Stimulated activated effector memory CD8-positive, alpha-beta T cell treated with anti-CD3 and anti-CD28 coated beads, Interleukin-12 subunit alpha, Interleukin-12 subunit beta, amount 100 ng/mL, for 72 hours (primary cell): ENCODE measurements around the gene RAB34.

Source experiments
- ATAC-seq: fragments of 150-1000 bp; cut with Tn5 transposase; 2 replicates; pipeline ENCODE4 v1.10.0; 2021
- DNase-seq, 2 donors: peaks; one replicate each; pipeline ENCODE4 v3.0.0; 2021 to 2022; ENCODE audit warnings: low spot score in 2 of 2
- H3K27ac Mint-ChIP-seq: one replicate; pipeline ENCODE4 v1.8.0; 2022; ENCODE audit warnings: mild to moderate bottlenecking, mixed read lengths
- H3K36me3 Mint-ChIP-seq: one replicate; pipeline ENCODE4 v1.8.0; 2022; ENCODE audit warnings: mild to moderate bottlenecking, mixed read lengths
- H3K4me1 Mint-ChIP-seq: one replicate; pipeline ENCODE4 v1.8.0; 2022; ENCODE audit warnings: mixed read lengths
- H3K4me3 Mint-ChIP-seq: one replicate; pipeline ENCODE4 v1.8.0; 2022; ENCODE audit warnings: mild to moderate bottlenecking, mixed read lengths
- H3K9me3 Mint-ChIP-seq: one replicate; pipeline ENCODE4 v1.8.0; 2022; ENCODE audit warnings: mixed read lengths

The RAB34 gene, protein sequence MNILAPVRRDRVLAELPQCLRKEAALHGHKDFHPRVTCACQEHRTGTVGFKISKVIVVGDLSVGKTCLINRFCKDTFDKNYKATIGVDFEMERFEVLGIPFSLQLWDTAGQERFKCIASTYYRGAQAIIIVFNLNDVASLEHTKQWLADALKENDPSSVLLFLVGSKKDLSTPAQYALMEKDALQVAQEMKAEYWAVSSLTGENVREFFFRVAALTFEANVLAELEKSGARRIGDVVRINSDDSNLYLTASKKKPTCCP

DNA sequence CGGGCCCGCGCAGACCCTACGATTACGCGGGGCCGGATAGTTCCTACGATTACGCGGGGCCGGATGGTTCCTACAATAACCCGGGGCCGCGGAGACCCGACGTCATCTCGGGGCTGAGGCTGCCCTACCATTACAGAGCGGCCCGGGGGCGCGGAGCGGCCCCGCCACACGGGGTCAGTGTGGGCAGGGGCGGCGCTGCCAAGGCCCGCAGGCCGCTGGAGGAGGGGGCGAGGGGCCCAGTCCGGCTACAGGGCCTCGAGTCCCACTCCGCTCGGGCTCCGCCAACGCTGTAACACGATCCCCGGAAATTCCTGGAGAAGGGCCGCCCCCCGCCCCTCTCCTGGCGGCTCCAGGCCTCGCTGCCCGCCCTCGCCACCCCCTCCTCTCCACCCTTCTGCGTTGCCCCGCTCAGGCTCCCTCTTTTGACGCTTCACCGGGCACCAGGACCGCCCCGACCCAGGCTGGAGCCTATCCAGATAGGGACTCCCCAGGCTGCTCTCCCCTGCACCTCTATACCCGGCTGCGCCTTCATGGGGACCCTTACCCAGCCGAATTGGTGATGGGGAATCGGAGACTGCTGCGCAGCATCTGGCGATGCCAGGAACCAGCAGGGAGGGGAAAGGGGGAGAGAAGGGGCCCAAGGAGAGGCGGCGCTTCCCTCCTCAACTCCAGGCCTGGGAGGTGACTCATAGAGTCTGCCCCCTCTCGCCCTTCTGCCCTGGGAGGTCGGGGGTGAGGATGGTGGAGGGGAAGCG lies at the start of gene RAB34:
TSS of gene RAB34 (minus strand) at position 291 of the 755 bp plus-strand sequence. CDS start 602 bp downstream, outside the sequence.
- no peak for ATAC-seq
- no peak within 1 kb of the TSS for H3K27ac Mint-ChIP-seq

DNA sequence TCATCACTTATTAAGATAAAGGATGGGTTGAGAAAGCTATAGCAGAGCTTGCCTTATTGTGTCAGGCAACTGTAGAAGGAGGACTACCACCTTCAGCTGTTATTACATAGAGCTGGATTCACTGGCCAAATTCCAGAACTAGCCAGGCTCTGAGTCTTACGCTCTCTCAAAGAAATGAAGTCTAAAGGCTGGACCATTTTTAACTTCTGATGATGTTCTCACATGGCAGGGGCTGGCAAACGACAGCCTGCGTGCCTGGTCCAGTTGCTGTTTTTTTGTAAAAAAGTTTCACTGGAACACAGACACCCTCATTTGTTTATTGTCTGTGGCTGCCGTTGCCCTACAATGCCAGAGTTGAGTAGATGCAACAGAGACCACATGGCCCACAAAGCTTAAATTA lies 47.4 kb upstream of the RAB34 start:
- H3K4me3 Mint-ChIP-seq, result no peak overlapping the region
- ATAC-seq (no peak), DNase-seq (no peak)
- H3K4me1 Mint-ChIP-seq, result peaks cover 25% of the 10 kb centered on the region
- H3K36me3 Mint-ChIP-seq, result peaks cover 78% of the 10 kb centered on the region
- H3K9me3 Mint-ChIP-seq, result no peaks in the 10 kb centered on the region
- peak overlapping the region; percentile 88 for H3K27ac Mint-ChIP-seq

More for the DNA sequence above, at the start of gene RAB34:
- peak within 1 kb of the TSS; percentile 99 for H3K4me3 Mint-ChIP-seq
- no peak for DNase-seq
- H3K9me3 Mint-ChIP-seq, result no peaks in the 10 kb centered on the region
- H3K36me3 Mint-ChIP-seq, result peaks cover 35% of the 10 kb centered on the region
- H3K4me1 Mint-ChIP-seq, result peaks cover 34% of the 10 kb centered on the region

DNA sequence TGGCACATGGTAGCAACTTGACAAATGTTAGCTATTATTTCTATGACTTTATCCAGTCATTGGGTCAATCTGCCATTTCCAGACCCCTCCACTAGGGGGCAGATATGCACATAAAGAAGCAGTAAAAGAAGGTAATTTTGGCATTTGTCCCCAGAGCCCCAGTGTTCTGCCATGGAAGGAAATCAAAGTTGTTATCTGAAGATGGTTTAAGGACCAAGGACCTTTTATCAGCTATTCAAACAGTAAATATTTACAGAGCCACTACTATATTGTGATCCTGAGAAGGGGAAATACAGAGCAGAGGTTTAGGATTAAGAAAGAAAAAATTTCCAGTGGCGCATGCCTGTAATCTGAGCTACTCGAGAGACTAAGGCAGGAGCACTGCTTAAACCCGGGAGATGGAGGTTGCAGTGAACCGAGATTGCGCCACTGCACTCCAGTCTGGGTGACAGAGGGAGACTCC lies 46.2 kb upstream of the RAB34 start:
- peak; percentile 43 for ATAC-seq
- H3K27ac Mint-ChIP-seq, result peak overlapping the region; percentile 76
- peaks cover 83% of the 10 kb centered on the region for H3K36me3 Mint-ChIP-seq
- peak overlapping the region; percentile 37 for H3K4me3 Mint-ChIP-seq
- peak; percentile 54 to 85 for DNase-seq
- H3K9me3 Mint-ChIP-seq, result no peaks in the 10 kb centered on the region
- peaks cover 18% of the 10 kb centered on the region for H3K4me1 Mint-ChIP-seq

GRCh38 chr17:28763137-28763799 lies 45.6 kb upstream of the RAB34 start:
- H3K4me3 Mint-ChIP-seq, result peak overlapping the region; percentile 37
- H3K9me3 Mint-ChIP-seq, result no peaks in the 10 kb centered on the region
- H3K27ac Mint-ChIP-seq, result peak overlapping the region; percentile 76
- H3K4me1 Mint-ChIP-seq, result peaks cover 18% of the 10 kb centered on the region
- DNase-seq, result peak in 1 of 2 donors; percentile 71
- H3K36me3 Mint-ChIP-seq, result peaks cover 83% of the 10 kb centered on the region
- ATAC-seq, result peak; percentile 91

GRCh38 chr17:28760601-28761562 lies 43.2 kb upstream of the RAB34 start:
- H3K4me3 Mint-ChIP-seq, result no peak overlapping the region
- no peak for ATAC-seq
- H3K36me3 Mint-ChIP-seq, result peaks cover 86% of the 10 kb centered on the region
- no peaks in the 10 kb centered on the region for H3K9me3 Mint-ChIP-seq
- DNase-seq, result no peak
- H3K27ac Mint-ChIP-seq, result peak overlapping the region; percentile 61
- H3K4me1 Mint-ChIP-seq, result peaks cover 18% of the 10 kb centered on the region

DNA sequence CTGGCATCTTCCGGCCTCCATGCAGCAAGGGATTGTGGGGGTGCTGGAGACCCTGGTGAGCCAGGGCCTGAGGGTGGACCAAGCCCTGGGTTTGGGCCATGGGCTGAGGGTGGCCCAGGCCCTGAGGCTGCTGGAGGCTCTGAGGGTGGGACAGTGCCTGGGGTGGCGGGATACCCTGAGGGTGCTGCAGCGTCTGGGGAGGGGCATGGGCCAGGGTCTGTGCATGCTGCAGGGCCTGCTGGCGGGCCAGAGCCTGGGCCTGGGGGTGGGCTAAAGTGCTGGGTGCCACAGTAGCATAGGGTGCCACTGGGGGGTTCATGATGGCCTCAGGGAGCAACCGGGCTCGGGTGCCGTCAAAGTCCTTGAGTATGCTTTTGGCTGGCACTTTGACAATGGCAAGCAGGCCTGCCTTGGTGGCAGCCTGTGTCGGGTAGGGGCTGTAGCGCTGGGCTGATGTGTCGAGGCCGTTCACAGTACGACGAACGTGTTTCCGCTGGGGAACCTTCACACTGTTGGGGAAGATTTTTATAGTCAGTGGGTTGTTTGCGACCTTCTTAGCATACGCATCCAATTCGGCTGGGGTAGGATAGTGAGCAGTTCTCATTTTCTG lies 41.7 kb upstream of the RAB34 start:
- Mint-ChIP-seq H3K36me3 (peaks cover 89% of the 10 kb centered on the region), H3K9me3 (no peaks in the 10 kb centered on the region), H3K27ac (no peak overlapping the region), H3K4me1 (peaks cover 13% of the 10 kb centered on the region), H3K4me3 (no peak overlapping the region)
- DNase-seq, result no peak
- ATAC-seq, result no peak

DNA sequence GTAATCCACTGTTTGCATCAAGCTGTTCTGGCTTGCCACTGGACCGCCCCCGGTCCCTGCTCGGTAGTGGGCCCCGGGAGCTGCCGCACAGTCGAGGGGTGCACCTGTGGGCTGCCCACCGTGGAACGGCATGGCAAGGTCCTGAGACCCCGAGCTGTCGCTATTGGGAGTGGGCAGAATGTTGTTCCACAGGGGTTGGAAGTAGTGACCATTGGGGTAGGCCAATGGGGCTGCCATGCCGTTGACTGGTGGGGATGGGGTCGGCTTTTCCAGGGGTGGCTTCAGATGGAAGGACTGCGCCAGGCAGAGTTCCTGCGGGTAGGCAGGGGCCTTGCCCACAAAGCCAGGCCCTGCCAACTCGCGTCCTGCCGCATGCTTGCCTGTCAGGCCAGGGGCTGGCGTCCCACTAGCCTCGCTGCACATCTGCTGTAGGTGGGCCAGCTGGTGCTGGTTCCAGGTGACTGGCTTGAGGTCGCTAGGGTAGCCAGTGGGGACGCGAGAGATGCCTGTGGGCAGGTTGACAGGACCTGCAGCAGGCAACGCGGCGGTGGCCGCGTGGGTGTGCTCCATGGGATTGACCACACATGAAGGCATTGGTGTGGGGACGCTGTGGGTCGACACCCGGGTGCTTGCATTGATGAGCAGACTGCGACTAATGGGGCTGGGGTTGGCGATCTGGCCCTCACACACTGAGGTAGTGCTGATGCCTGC lies 40.9 kb upstream of the RAB34 start:
- H3K4me3 Mint-ChIP-seq, result no peak overlapping the region
- peak overlapping the region; percentile 37 for H3K27ac Mint-ChIP-seq
- DNase-seq (no peak), ATAC-seq (no peak)
- peaks cover 83% of the 10 kb centered on the region for H3K36me3 Mint-ChIP-seq
- no peaks in the 10 kb centered on the region for H3K9me3 Mint-ChIP-seq
- H3K4me1 Mint-ChIP-seq, result peaks cover 8% of the 10 kb centered on the region

DNA sequence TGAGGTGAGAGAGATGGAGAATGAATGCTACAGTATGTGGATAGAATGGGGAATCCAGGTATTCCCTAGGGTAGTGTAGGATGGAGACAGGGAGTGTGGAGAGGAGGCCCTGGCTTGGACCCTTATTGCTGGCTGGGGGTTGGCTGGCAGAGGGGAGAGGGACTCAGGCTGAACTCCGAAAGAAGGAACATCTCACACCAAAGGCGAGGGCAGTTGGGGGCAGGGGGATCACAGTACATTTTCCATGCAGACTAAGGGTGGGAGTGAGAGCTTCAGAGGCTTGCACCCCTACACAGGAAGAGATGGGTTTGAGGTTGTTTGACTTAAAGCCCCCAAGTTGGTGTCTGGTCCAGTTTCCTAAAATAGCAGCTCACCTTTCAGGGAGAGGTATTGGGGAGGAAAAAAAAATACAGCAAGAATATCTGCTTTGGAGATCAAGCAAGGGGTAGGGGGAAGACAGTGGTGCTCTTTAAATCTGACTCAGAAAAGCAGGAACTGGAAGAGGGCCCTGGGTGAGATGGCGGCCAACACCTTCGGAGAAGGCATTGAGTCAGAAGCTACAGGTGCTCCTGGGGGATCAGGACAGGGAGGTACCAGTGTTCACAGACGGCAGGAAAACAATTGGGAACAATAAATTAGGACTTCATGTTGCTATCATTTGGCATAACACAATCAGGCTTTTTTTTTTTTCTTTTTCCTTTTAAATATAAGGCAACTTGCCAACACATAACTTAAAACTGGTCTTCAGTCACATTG lies 38.6 kb upstream of the RAB34 start:
- no peaks in the 10 kb centered on the region for H3K9me3 Mint-ChIP-seq
- DNase-seq, result no peak
- H3K36me3 Mint-ChIP-seq, result peaks cover 78% of the 10 kb centered on the region
- peak overlapping the region; percentile 15 for H3K27ac Mint-ChIP-seq
- no peaks in the 10 kb centered on the region for H3K4me1 Mint-ChIP-seq
- H3K4me3 Mint-ChIP-seq, result no peak overlapping the region
- ATAC-seq, result no peak

DNA sequence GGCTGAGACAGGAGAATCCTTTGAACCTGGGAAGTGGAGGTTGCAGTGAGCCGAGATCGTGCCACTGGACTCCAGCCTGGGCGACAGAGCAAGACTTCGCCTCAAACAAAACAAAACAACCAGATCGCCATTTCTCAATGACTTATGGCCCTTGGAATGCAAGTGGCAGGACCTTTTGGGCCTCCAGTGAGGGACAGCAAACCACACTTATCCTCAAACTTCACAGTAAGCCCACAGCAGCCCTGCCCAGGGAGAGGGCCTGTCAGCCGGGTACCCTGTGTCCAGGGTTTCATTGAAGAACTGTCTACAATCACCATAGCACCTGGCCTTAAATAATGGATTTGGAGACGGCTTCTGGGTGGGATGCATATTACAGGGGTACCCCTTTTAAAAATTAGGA lies 37.8 kb upstream of the RAB34 start:
- Mint-ChIP-seq H3K27ac (peak overlapping the region; percentile 15), H3K4me3 (no peak overlapping the region), H3K36me3 (peaks cover 85% of the 10 kb centered on the region), H3K9me3 (no peaks in the 10 kb centered on the region), H3K4me1 (no peaks in the 10 kb centered on the region)
- no peak for DNase-seq
- no peak for ATAC-seq

DNA sequence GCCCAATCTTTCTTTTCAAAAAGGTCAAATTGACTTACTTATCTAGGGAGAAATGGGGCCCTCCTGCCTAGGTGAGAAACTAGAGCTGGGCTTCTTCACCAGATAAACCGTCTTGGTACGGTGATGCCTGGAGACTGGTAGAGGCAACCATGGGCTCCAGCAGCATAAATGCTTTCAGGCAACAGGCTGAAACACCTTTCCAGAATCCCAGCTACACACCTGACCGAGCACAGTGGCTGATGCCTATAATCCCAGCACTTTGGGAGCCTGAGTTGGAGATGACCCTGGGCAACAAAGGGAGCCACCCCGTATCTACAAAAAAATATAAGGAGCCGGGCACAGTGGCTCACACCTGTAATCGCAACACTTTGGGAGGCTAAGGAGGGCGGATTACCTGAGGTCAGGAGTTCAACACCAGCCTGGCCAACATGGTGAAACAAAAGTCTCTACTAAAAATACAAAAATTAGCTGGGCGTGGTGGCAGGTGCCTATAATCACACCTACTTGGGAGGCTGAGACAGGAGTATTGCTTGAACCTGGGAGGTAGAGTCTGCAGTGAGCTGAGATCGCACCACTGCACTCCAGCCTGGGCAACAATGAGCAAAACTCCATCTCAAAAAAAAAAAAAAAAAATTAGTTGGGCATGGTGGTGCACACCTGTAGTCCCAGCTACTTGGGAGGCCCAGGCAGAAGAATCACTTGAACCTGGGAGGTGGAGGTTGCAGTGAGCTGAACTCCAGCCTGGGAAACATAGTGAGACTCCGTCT lies 34.1 kb upstream of the RAB34 start:
- no peak overlapping the region for H3K4me3 Mint-ChIP-seq
- H3K9me3 Mint-ChIP-seq, result no peaks in the 10 kb centered on the region
- DNase-seq (no peak), ATAC-seq (no peak)
- H3K36me3 Mint-ChIP-seq, result peaks cover 87% of the 10 kb centered on the region
- no peak overlapping the region for H3K27ac Mint-ChIP-seq
- peaks cover 17% of the 10 kb centered on the region for H3K4me1 Mint-ChIP-seq

DNA sequence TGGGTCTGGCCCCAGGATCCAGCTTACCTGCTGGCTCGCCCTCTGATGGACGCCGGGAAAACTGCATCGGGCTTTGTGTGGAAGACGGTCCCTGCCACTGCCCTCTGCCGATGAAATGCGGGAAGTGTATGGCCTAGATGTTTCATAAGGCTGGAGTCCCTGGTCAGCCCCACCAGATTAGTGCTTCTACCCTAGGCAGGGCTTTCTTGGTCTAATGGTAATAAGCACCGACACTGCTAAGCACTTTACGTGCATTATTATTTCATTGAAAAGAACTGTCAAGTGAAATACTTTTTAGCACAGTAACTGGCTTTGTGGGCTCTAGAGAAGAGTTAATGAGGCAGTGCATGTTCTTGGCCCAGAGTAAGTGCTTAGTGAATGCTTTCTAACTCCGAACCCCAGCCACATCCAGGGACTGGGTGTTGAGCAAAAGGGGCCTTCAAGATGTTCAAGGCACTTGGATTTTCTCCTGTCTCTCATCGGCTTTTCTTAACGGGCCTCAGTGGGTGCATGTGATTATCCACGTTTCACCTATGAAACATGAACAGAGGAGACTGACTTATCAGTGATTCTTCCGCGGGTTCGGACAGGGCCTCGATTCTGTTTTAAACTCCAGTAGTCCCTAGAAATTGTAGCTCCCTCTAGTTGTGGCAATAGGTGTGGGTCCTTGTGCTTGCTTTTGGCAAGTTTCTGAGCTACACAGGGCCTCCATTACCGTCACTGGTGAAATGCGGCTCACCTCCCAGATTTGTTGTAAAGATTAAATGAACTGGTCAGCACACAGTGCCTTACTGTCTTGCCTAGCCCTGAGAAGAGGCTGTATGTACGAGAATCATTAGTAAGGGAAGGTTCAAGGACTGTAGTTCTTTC lies 32.7 kb upstream of the RAB34 start:
- DNase-seq (peak; percentile 82 to 94), ATAC-seq (peak; percentile 84)
- peak overlapping the region; percentile 17 for H3K27ac Mint-ChIP-seq
- peaks cover 87% of the 10 kb centered on the region for H3K36me3 Mint-ChIP-seq
- H3K9me3 Mint-ChIP-seq, result no peaks in the 10 kb centered on the region
- no peak overlapping the region for H3K4me3 Mint-ChIP-seq
- peaks cover 29% of the 10 kb centered on the region for H3K4me1 Mint-ChIP-seq
